HepG2 (cell line): ENCODE data around the gene HMGCS2. TPM values are rescaled to one million over a fixed set of nuclear protein-coding genes. Genes with fewer than 3 reads are reported as not detected.

Experiments
- ATAC-seq: fragments of 200-7000 bp; cut with Tn5 transposase; 3 replicates; pipeline ENCODE4 v1.9.1; 2020; ENCODE audit warnings: mild to moderate bottlenecking, moderate library complexity
- BruUV-seq: library from RNA; stranded (reverse); fragments of 400-500 nt; replicated peaks from 2 replicates; lab custom pipeline; 2021; lab: Mats Ljungman, UMichigan
- CTCF ChIA-PET: fragments of 300-600 bp; formaldehyde crosslinking; extraction: SDS; loops from one replicate; lab custom pipeline; 2021; ENCODE audit warnings: low total read pairs, inconsistent platforms, low intra/inter-chr PET ratio; lab: Yijun Ruan, JAX
- POLR2A ChIA-PET: fragments of 350-600 bp; sonication (Branson Sonifier 250); formaldehyde crosslinking; loops from one replicate; lab custom pipeline; 2020; ENCODE audit warnings: antibody characterized with exemption, inconsistent platforms; lab: Yijun Ruan, JAX
- DNase-seq: peaks from one replicate; pipeline ENCODE4 v3.0.0-alpha.2; 2015; ENCODE audit warnings: low spot score
- FAIRE-seq: peaks from 3 replicates; lab custom pipeline; 2011; peaks lifted over from hg19 to GRCh38; lab: Jason Lieb, UNC
- H2AFZ ChIP-seq: one replicate; pipeline ENCODE4 v1.6.1; 2011; ENCODE audit warnings: low read length, inconsistent platforms
- H3K27ac ChIP-seq: fragments of 300-600 bp; 3 replicates; pipeline ENCODE4 v1.8.0; 2011; ENCODE audit warnings: mixed run types, mild to moderate bottlenecking, mixed read lengths, low read length, inconsistent platforms; ENCODE audit not compliant: insufficient read depth; ENCODE audit errors: extremely low read length
- H3K27me3 ChIP-seq, 2 experiments: fragments of 200-600 bp in 1 of 2; 2 replicates in 1 of 2; 3 replicates in 1 of 2; pipeline versions ENCODE4 v1.6.0 to v1.8.0; 2011; ENCODE audit warnings: low read length in 2 of 2, mild to moderate bottlenecking in 2 of 2, moderate library complexity in 2 of 2, inconsistent platforms in 1 of 2; ENCODE audit not compliant: insufficient read depth in 2 of 2, control insufficient read depth in 1 of 2
- H3K36me3 ChIP-seq, 2 experiments: fragments of 200-600 bp in 1 of 2; replicated peaks in 1 of 2; 2 replicates in 1 of 2; 3 replicates in 1 of 2; pipeline versions ENCODE4 v1.5.1 to v1.8.0; 2011; ENCODE audit warnings: low read length in 2 of 2, inconsistent platforms in 1 of 2; ENCODE audit not compliant: insufficient read depth in 2 of 2, control insufficient read depth in 1 of 2
- H3K4me1 ChIP-seq: 2 replicates; pipeline ENCODE4 v1.5.1; 2012; ENCODE audit warnings: low read length, inconsistent platforms; ENCODE audit not compliant: insufficient read depth
- H3K4me2 ChIP-seq: 2 replicates; pipeline ENCODE4 v1.6.0; 2011; ENCODE audit warnings: low read depth, low read length, inconsistent platforms
- H3K4me3 ChIP-seq, 3 experiments: fragments of 200-600 bp in 1 of 3; sonication (generic), shearing (Covaris generic) in 1 of 3; replicated peaks in 1 of 3; 2 replicates each; pipeline ENCODE4 v1.5.1; 2011 to 2016; ENCODE audit warnings: low read length in 3 of 3, inconsistent platforms in 2 of 3, low read depth in 2 of 3, mild to moderate bottlenecking in 2 of 3, control low read depth in 1 of 3, mixed read lengths in 1 of 3; ENCODE audit not compliant: insufficient read depth in 1 of 3
- H3K79me2 ChIP-seq: one replicate; pipeline ENCODE4 v1.6.1; 2011; ENCODE audit warnings: low read length, inconsistent platforms; ENCODE audit not compliant: insufficient read depth
- H3K9ac ChIP-seq: 2 replicates; pipeline ENCODE4 v1.6.0; 2011; ENCODE audit warnings: mild to moderate bottlenecking, low read depth, low read length, inconsistent platforms; ENCODE audit not compliant: insufficient read depth
- H3K9me3 ChIP-seq: 2 replicates; pipeline ENCODE4 v1.5.1; 2012; ENCODE audit warnings: mild to moderate bottlenecking, low read length
- H4K20me1 ChIP-seq: 2 replicates; pipeline ENCODE4 v1.6.0; 2011; ENCODE audit warnings: inconsistent platforms, mild to moderate bottlenecking, low read length, moderate library complexity; ENCODE audit not compliant: insufficient read depth
- ATRX ChIP-seq: sonication (generic); formaldehyde crosslinking; IDR thresholded peaks from 2 replicates; pipeline ENCODE4 v1.4.0; 2020; ENCODE audit warnings: missing genetic modification reagents, borderline replicate concordance
- CEBPB ChIP-seq: IDR thresholded peaks from 2 replicates; pipeline ENCODE4 v1.6.1; 2011; ENCODE audit warnings: low read depth, low read length, improper control_type of control experiment, borderline replicate concordance
- HDAC2 ChIP-seq: sonication (generic); formaldehyde crosslinking; IDR thresholded peaks from 2 replicates; pipeline ENCODE4 v1.4.0; 2020; ENCODE audit warnings: missing genetic modification reagents
- MLLT10 ChIP-seq: sonication (generic); formaldehyde crosslinking; IDR thresholded peaks from 2 replicates; pipeline ENCODE4 v1.4.0; 2020; ENCODE audit warnings: missing genetic modification reagents
- PAWR ChIP-seq: sonication (generic); formaldehyde crosslinking; IDR thresholded peaks from 2 replicates; pipeline ENCODE4 v1.4.0; 2020; ENCODE audit warnings: missing genetic modification reagents, mild to moderate bottlenecking, borderline replicate concordance
- RBM22 ChIP-seq: fragments of 200-400 bp; formaldehyde crosslinking; optimal IDR thresholded peaks from 2 replicates; pipeline ENCODE3; 2017; ENCODE audit warnings: mild to moderate bottlenecking, low read length, moderate library complexity
- SALL1 ChIP-seq: sonication (generic); formaldehyde crosslinking; IDR thresholded peaks from 2 replicates; pipeline ENCODE4 v1.8.0; 2022; ENCODE audit warnings: mild to moderate bottlenecking, missing genetic modification reagents
- SALL2 ChIP-seq: sonication (generic); formaldehyde crosslinking; IDR thresholded peaks from 2 replicates; pipeline ENCODE4 v1.8.1; 2023; ENCODE audit warnings: mild to moderate bottlenecking, missing genetic modification reagents, inconsistent platforms
- ZNF136 ChIP-seq: sonication (generic); formaldehyde crosslinking; IDR thresholded peaks from 2 replicates; pipeline ENCODE4 v1.8.1; 2022; ENCODE audit warnings: low read depth, mild to moderate bottlenecking, moderate library complexity, missing genetic modification reagents
- ZNF142 ChIP-seq: sonication (generic); formaldehyde crosslinking; IDR thresholded peaks from 2 replicates; pipeline ENCODE4 v1.4.0; 2020; ENCODE audit warnings: missing genetic modification reagents
- ZNF333 ChIP-seq: sonication (generic); formaldehyde crosslinking; IDR thresholded peaks from 2 replicates; pipeline ENCODE4 v1.4.0; 2020; ENCODE audit warnings: mild to moderate bottlenecking, missing genetic modification reagents, borderline replicate concordance
- ZNF431 ChIP-seq: sonication (generic); formaldehyde crosslinking; IDR thresholded peaks from 2 replicates; pipeline ENCODE4 v1.9.0; 2022; ENCODE audit warnings: missing genetic modification reagents, low read depth, mild to moderate bottlenecking, borderline replicate concordance
- ZNF451 ChIP-seq: sonication (generic); formaldehyde crosslinking; IDR thresholded peaks from 2 replicates; pipeline ENCODE4 v1.5.0; 2020; ENCODE audit warnings: mild to moderate bottlenecking, missing genetic modification reagents
- WGBS: methylation state at CpG from one replicate; pipeline ENCODE4 v1.1.6; 2017; ENCODE audit warnings: low lambda C conversion rate; 5-methylcytosine and 5-hydroxymethylcytosine counted together
- in situ Hi-C: cut with HindIII; loops from 2 replicates; pipeline ENCODE4 v1.10.0; 2017; ENCODE audit warnings: low pct_unique_long_range_greater_than_20kb; ENCODE audit not compliant: extremely low pct_ligation_motif_present
- intact Hi-C: fragments of 100-400 bp; cut with micrococcal nuclease; formaldehyde crosslinking; loops from one replicate; pipeline ENCODE4 v1.10.0; 2022; ENCODE audit not compliant: unreplicated experiment
- polyA plus RNA-seq, 8 experiments: library from polyadenylated mRNA; depleted of rRNA in 3 of 8; stranded (reverse) in 7 of 8; unstranded in 1 of 8; fragments of >200 nt; fragmentation: Illumina TruSeq in 4 of 8; extraction: Trizol in 4 of 8; gene quantifications; 2 replicates each; pipeline versions ENCODE4 v1.2.1 to v1.2.3, GENCODE V29; 2011 to 2016; ENCODE audit warnings: low read depth in 4 of 8, missing spikeins in 1 of 8, mixed read lengths in 1 of 8; ENCODE audit not compliant: insufficient read depth in 1 of 8
- total RNA-seq, 5 experiments: library from RNA; depleted of rRNA; stranded (reverse); fragments of >200 nt; fragmentation: Illumina TruSeq; extraction: Trizol; gene quantifications; 2 replicates each; pipeline ENCODE4 v1.2.3, GENCODE V29; 2016; ENCODE audit warnings: low read depth in 1 of 5

The HMGCS2 gene
- total and polyA plus RNA-seq, 2 of the 13 experiments (the other 11 are each of a cell fraction or from before 2014, with no cell fraction given) = 0.44 to 1.5 TPM

DNA sequence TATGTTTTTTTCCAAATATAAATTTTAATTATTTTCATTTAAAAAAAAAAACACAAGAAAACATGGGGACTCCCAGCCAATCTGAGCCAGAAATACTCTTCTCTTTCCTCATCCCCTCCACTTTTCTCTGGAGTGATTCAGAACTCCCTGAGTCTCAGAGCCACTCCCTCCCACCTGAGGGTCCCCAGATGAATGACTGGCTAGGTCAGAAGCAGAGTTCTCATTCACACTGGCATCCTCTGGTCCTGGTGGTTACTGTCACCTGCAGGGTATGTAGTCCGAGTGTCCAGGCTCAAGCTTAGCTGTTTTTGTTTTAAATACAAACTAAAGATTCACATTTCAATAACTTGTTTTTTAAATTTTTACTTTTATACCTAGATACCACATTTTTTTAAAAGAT, 6.3 kb downstream of the HMGCS2 start (continued):
- TF ChIP-seq SALL1 (no peak), MLLT10 (CRISPR knock-in tag) (no peak), CEBPB (no peak), ZNF333 (CRISPR knock-in tag) (no peak), PAWR (CRISPR knock-in tag) (no peak)

GRCh38 chr1:119758584-119758983, 10.1 kb downstream of the HMGCS2 start:
- H3K36me3 ChIP-seq = no peaks in the 10 kb centered on the region
- H3K4me2 ChIP-seq = no peak overlapping the region
- DNase-seq = no peak
- POLR2A ChIA-PET = no interaction called here
- H2AFZ ChIP-seq = no peak overlapping the region
- no peak overlapping the region for H3K4me3 ChIP-seq
- H3K27me3 ChIP-seq = no peaks in the 10 kb centered on the region
- no peaks in the 10 kb centered on the region for H3K79me2 ChIP-seq
- CTCF ChIA-PET = no interaction called here
- H3K9ac ChIP-seq = no peak overlapping the region
- no peak for FAIRE-seq
- no TSS peak for BruUV-seq
- no peaks in the 10 kb centered on the region for H4K20me1 ChIP-seq
- intact Hi-C loops (no loop called here), in situ Hi-C loops (no loop called here)
- 58% methylated on average over 3 of the region's 3 CpGs for WGBS
- H3K27ac ChIP-seq = no peak overlapping the region
- H3K9me3 ChIP-seq = no peaks in the 10 kb centered on the region
- H3K4me1 ChIP-seq = no peaks in the 10 kb centered on the region
- no peak for ATAC-seq
- TF ChIP-seq SALL2 (CRISPR knock-in tag) (no peak), ATRX (no peak), ZNF136 (no peak)

- in situ Hi-C loops = no loop called here
- TF ChIP-seq ZNF142 (CRISPR knock-in tag) = no peak
- TF ChIP-seq RBM22 = no peak
- TF ChIP-seq ZNF451 (CRISPR knock-in tag) = no peak
- no peak for TF ChIP-seq HDAC2
- no peak for TF ChIP-seq ZNF431 (CRISPR knock-in tag)
Measured at GRCh38 chr1:119752592-119752991, 16.1 kb downstream of the HMGCS2 start.

More at GRCh38 chr1:119752592-119752991, 16.1 kb downstream of the HMGCS2 start:
- Histone ChIP-seq H3K4me2 (no peak overlapping the region), H3K27ac (no peak overlapping the region), H4K20me1 (no peaks in the 10 kb centered on the region), H2AFZ (no peak overlapping the region), H3K79me2 (no peaks in the 10 kb centered on the region), H3K27me3 (no peaks in the 10 kb centered on the region; a peak in 1 of 5 replicates), H3K4me3 (no peak overlapping the region), H3K9me3 (no peaks in the 10 kb centered on the region), H3K4me1 (peaks cover 7% of the 10 kb centered on the region; the same call in 1 of the 2 replicates), H3K36me3 (no peaks in the 10 kb centered on the region), H3K9ac (no peak overlapping the region)
- ChIA-PET CTCF (no interaction called here), POLR2A (no interaction called here)
- intact Hi-C loops = no loop called here
- DNase-seq (no peak), ATAC-seq (no peak), FAIRE-seq (no peak)
- 67% methylated on average over 4 of the region's 4 CpGs for WGBS
- no TSS peak for BruUV-seq
